ENCODE results near the gene CREB5. TPM values are rescaled to one million over a fixed set of nuclear protein-coding genes. Genes with fewer than 3 reads are reported as not detected.

Gene CREB5, protein sequence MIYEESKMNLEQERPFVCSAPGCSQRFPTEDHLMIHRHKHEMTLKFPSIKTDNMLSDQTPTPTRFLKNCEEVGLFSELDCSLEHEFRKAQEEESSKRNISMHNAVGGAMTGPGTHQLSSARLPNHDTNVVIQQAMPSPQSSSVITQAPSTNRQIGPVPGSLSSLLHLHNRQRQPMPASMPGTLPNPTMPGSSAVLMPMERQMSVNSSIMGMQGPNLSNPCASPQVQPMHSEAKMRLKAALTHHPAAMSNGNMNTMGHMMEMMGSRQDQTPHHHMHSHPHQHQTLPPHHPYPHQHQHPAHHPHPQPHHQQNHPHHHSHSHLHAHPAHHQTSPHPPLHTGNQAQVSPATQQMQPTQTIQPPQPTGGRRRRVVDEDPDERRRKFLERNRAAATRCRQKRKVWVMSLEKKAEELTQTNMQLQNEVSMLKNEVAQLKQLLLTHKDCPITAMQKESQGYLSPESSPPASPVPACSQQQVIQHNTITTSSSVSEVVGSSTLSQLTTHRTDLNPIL
- polyA plus RNA-seq, result 3.2 and 3.7 TPM in 2 replicates
- 7.8 and 9.3 TPM in 2 replicates for polyA minus RNA-seq

GRCh38 chr7:28411876-28412662 lies at the start of gene CREB5:
CREB5 (plus strand) TSS chr7:28412518; CDS start chr7:28412915, 397 bp downstream.
- H3K9me3 ChIP-seq (ENCODE audit: low read length), result no peaks in the 10 kb centered on the region
- peaks cover 40% of the 10 kb centered on the region for H3K79me2 ChIP-seq (replicated peaks; ENCODE audit: insufficient read depth, low read length)
- H3K4me3 ChIP-seq (ENCODE audit: low read length), result peak within 1 kb of the TSS; percentile 90
- no peak within 1 kb of the TSS for H3K9ac ChIP-seq (ENCODE audit: low read length)
- no peak within 1 kb of the TSS for H3K4me2 ChIP-seq (ENCODE audit: low read length)
- no peaks in the 10 kb centered on the region for H4K20me1 ChIP-seq (ENCODE audit: insufficient read depth)
- H3K36me3 ChIP-seq (ENCODE audit: insufficient read depth, low read length), result no peaks in the 10 kb centered on the region
- H2AFZ ChIP-seq (ENCODE audit: low read depth, low read length), result no peak within 1 kb of the TSS
- no peak within 1 kb of the TSS for H3K27ac ChIP-seq (ENCODE audit: low read length)
- H3K27me3 ChIP-seq (ENCODE audit: insufficient read depth, low read depth, low read length), result peaks cover 36% of the 10 kb centered on the region
- H3F3A ChIP-seq (ENCODE audit: insufficient read depth, low read length, poor library complexity, severe bottlenecking), result peaks cover 5% of the 10 kb centered on the region
- H3K9me2 ChIP-seq (ENCODE audit: insufficient read depth, low read length), result no peaks in the 10 kb centered on the region
- TF ChIP-seq CTCF (IDR thresholded peaks at IDR 0.05; ENCODE audit: poor library complexity, severe bottlenecking) (peak; percentile 65), SMC3 (conservative IDR thresholded peaks at IDR 0.05; ENCODE audit: poor library complexity) (peak; percentile 54), RAD21 (conservative IDR thresholded peaks at IDR 0.05) (peak; percentile 67), TAF1 (IDR thresholded peaks at IDR 0.05; ENCODE audit: low read depth) (no peak), EP300 (conservative IDR thresholded peaks at IDR 0.05; ENCODE audit: poor library complexity, severe bottlenecking) (no peak), MXI1 (conservative IDR thresholded peaks at IDR 0.05; ENCODE audit: poor library complexity, severe bottlenecking) (no peak)

DNA sequence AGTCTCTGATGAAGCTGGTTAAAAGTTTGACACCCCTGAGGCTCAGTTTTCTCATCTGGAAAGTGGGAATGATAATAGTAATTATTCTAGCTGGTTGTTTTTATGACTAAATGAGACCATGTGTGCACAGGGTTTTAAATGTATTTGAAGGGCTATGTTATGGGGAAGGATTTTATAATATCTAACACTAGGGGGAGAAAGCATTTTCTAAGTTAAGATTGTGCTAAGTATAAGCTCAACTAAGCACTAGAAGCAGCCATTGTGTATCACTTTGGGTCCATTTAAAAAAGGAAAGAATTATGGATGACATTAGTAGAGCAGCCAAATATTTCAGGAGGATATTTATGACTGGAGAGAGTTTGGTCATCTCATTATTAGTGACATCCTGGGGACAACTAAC lies 49.5 kb upstream of the CREB5 start:
- Histone ChIP-seq H3K9me3 (ENCODE audit: low read length) (no peaks in the 10 kb centered on the region), H3K27ac (ENCODE audit: low read length) (no peak overlapping the region), H3K36me3 (ENCODE audit: insufficient read depth, low read length) (no peaks in the 10 kb centered on the region), H3K9me2 (ENCODE audit: insufficient read depth, low read length) (no peaks in the 10 kb centered on the region), H3F3A (ENCODE audit: insufficient read depth, low read length, poor library complexity, severe bottlenecking) (no peaks in the 10 kb centered on the region), H2AFZ (ENCODE audit: low read depth, low read length) (no peak overlapping the region), H3K4me2 (ENCODE audit: low read length) (no peak overlapping the region), H3K79me2 (replicated peaks; ENCODE audit: insufficient read depth, low read length) (no peaks in the 10 kb centered on the region), H3K27me3 (ENCODE audit: insufficient read depth, low read depth, low read length) (no peaks in the 10 kb centered on the region), H3K4me3 (ENCODE audit: low read length) (no peak overlapping the region), H3K9ac (ENCODE audit: low read length) (no peak overlapping the region), H4K20me1 (ENCODE audit: insufficient read depth) (no peaks in the 10 kb centered on the region)
- TF ChIP-seq SMC3 (conservative IDR thresholded peaks at IDR 0.05; ENCODE audit: poor library complexity) (no peak), RAD21 (conservative IDR thresholded peaks at IDR 0.05) (no peak), POLR2AphosphoS5 (IDR thresholded peaks at IDR 0.05) (no peak), MXI1 (conservative IDR thresholded peaks at IDR 0.05; ENCODE audit: poor library complexity, severe bottlenecking) (no peak), TAF1 (IDR thresholded peaks at IDR 0.05; ENCODE audit: low read depth) (no peak), CTCF (IDR thresholded peaks at IDR 0.05; ENCODE audit: poor library complexity, severe bottlenecking) (no peak), EZH2 (IDR thresholded peaks at IDR 0.05; ENCODE audit: borderline replicate concordance, insufficient read depth, low read length, poor library complexity, severe bottlenecking) (no peak), EP300 (conservative IDR thresholded peaks at IDR 0.05; ENCODE audit: poor library complexity, severe bottlenecking) (no peak)
- TF ChIP-seq, protein P1, sequence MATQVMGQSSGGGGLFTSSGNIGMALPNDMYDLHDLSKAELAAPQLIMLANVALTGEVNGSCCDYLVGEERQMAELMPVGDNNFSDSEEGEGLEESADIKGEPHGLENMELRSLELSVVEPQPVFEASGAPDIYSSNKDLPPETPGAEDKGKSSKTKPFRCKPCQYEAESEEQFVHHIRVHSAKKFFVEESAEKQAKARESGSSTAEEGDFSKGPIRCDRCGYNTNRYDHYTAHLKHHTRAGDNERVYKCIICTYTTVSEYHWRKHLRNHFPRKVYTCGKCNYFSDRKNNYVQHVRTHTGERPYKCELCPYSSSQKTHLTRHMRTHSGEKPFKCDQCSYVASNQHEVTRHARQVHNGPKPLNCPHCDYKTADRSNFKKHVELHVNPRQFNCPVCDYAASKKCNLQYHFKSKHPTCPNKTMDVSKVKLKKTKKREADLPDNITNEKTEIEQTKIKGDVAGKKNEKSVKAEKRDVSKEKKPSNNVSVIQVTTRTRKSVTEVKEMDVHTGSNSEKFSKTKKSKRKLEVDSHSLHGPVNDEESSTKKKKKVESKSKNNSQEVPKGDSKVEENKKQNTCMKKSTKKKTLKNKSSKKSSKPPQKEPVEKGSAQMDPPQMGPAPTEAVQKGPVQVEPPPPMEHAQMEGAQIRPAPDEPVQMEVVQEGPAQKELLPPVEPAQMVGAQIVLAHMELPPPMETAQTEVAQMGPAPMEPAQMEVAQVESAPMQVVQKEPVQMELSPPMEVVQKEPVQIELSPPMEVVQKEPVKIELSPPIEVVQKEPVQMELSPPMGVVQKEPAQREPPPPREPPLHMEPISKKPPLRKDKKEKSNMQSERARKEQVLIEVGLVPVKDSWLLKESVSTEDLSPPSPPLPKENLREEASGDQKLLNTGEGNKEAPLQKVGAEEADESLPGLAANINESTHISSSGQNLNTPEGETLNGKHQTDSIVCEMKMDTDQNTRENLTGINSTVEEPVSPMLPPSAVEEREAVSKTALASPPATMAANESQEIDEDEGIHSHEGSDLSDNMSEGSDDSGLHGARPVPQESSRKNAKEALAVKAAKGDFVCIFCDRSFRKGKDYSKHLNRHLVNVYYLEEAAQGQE (IDR thresholded peaks at IDR 0.05; ENCODE audit: borderline replicate concordance), result no peak
